Peyer's patch (tissue), 4 donors: ENCODE data around the gene ARID3B. TPM values are rescaled to one million over a fixed set of nuclear protein-coding genes. Genes with fewer than 3 reads are reported as not detected.

Source experiments
- DNase-seq, 3 donors: peaks; one replicate each; pipeline ENCODE4 v3.0.0-alpha.2; 2017 to 2019
- H3K27ac ChIP-seq, 4 donors: fragments of 200-600 bp; sonication (generic); one replicate each; pipeline ENCODE4 v1.5.1; 2016 to 2019
- H3K27me3 ChIP-seq, 2 donors: fragments of 200-600 bp; sonication (generic); one replicate each; pipeline ENCODE4 v1.5.1; 2019
- H3K36me3 ChIP-seq, 3 donors: fragments of 200-600 bp; sonication (generic); one replicate each; pipeline ENCODE4 v1.5.1; 2016 to 2019
- H3K4me1 ChIP-seq, 4 donors: fragments of 200-600 bp; sonication (generic); one replicate each; pipeline ENCODE4 v1.5.1; 2016 to 2019
- H3K4me3 ChIP-seq, 4 donors: fragments of 200-600 bp; sonication (generic); 1 replicate in 3 of 4; 2 replicates in 1 of 4; pipeline ENCODE4 v1.5.1; 2016 to 2019; ENCODE audit warnings: mild to moderate bottlenecking in 1 of 4
- H3K9me3 ChIP-seq, 4 donors: fragments of 200-600 bp; sonication (generic); one replicate each; pipeline ENCODE4 v1.5.1; 2016 to 2019; ENCODE audit warnings: mild to moderate bottlenecking in 1 of 4
- POLR2A ChIP-seq, 2 donors: fragments of 450-650 bp; IDR thresholded peaks; one replicate each; pipeline ENCODE4 v1.5.1; 2017; ENCODE audit warnings: antibody characterized with exemption in 2 of 2, mild to moderate bottlenecking in 2 of 2, moderate library complexity in 2 of 2
- total RNA-seq, 4 donors: library from RNA; depleted of rRNA; stranded (reverse); fragments of >200 nt; gene quantifications; one replicate each; pipeline ENCODE4 v1.1.0, GENCODE V29; 2016
- TF ChIP-seq, protein P1 (sequence below), 6 experiments: fragments of 450-650 bp in 4 of 6; fragments of 200-600 bp in 2 of 6; sonication (generic) in 1 of 6; IDR thresholded peaks; one replicate each; pipeline ENCODE4 v1.5.1; 2017 to 2019; ENCODE audit warnings: antibody characterized with exemption in 6 of 6, mild to moderate bottlenecking in 3 of 6, moderate library complexity in 1 of 6

The ARID3B gene
- total RNA-seq, 4 donors from 2014 or later: 10.9 to 29.4 (median 21.6) TPM

DNA sequence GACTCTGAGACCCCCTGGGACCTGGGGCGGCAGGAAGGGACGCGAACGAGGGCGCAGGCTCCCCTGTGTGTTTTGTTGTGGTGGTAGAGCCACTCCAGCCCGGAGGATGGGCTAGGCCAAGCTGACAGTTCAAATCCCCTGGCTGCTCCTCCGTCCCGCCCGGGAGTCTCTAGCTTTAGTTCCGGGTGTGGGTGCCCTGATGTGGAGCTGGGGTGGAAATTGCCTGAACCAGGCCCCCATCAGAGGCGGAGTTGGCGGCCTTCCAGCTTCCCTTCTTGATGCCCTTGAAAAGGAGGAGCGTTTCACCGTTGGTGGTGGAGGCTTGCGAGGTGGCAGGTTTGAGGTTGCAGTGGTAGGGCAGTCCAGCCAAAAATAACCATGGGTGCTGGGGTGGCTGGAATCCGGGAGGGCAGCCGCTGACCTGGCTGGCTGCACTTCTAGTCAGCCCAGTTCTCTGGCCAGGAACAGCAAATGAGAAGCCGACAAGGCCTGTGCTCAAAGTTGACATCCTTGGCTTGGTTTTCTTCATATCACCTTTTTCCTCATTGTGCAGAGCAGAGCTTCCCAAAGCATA, 75.4 kb downstream of the ARID3B start:
- Histone ChIP-seq H3K36me3 (peaks cover 0 to 25% (median 0%) of the 10 kb centered on the region in 3 donors), H3K4me1 (peaks cover 0 to 27% (median 11%) of the 10 kb centered on the region in 4 donors), H3K9me3 (no peaks in the 10 kb centered on the region), H3K27ac (peak overlapping the region; percentile 98 to 99 (median 98)), H3K4me3 (peak overlapping the region; percentile 71 to 98 (median 73)), H3K27me3 (no peaks in the 10 kb centered on the region)
- DNase-seq: peak; percentile 58 to 84 (median 79)
- TF ChIP-seq POLR2A (IDR thresholded peaks at IDR 0.05): peak; percentile 25 to 49
- TF ChIP-seq, protein P1, sequence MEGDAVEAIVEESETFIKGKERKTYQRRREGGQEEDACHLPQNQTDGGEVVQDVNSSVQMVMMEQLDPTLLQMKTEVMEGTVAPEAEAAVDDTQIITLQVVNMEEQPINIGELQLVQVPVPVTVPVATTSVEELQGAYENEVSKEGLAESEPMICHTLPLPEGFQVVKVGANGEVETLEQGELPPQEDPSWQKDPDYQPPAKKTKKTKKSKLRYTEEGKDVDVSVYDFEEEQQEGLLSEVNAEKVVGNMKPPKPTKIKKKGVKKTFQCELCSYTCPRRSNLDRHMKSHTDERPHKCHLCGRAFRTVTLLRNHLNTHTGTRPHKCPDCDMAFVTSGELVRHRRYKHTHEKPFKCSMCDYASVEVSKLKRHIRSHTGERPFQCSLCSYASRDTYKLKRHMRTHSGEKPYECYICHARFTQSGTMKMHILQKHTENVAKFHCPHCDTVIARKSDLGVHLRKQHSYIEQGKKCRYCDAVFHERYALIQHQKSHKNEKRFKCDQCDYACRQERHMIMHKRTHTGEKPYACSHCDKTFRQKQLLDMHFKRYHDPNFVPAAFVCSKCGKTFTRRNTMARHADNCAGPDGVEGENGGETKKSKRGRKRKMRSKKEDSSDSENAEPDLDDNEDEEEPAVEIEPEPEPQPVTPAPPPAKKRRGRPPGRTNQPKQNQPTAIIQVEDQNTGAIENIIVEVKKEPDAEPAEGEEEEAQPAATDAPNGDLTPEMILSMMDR (IDR thresholded peaks at IDR 0.05): no peak

- peak overlapping the region; percentile 98 to 99 (median 98) for H3K27ac ChIP-seq
- TF ChIP-seq, protein P1 (IDR thresholded peaks at IDR 0.05): no peak
- no peak for TF ChIP-seq POLR2A (IDR thresholded peaks at IDR 0.05)
- H3K4me3 ChIP-seq: peak overlapping the region; percentile 71 to 98 (median 73)
- no peaks in the 10 kb centered on the region for H3K27me3 ChIP-seq
- peaks cover 0 to 27% (median 11%) of the 10 kb centered on the region in 4 donors for H3K4me1 ChIP-seq
- no peaks in the 10 kb centered on the region for H3K9me3 ChIP-seq
- peaks cover 0 to 31% (median 0%) of the 10 kb centered on the region in 3 donors for H3K36me3 ChIP-seq
- no peak for DNase-seq
Observed at GRCh38 chr15:74616996-74617395, 76.0 kb downstream of the ARID3B start.

DNA sequence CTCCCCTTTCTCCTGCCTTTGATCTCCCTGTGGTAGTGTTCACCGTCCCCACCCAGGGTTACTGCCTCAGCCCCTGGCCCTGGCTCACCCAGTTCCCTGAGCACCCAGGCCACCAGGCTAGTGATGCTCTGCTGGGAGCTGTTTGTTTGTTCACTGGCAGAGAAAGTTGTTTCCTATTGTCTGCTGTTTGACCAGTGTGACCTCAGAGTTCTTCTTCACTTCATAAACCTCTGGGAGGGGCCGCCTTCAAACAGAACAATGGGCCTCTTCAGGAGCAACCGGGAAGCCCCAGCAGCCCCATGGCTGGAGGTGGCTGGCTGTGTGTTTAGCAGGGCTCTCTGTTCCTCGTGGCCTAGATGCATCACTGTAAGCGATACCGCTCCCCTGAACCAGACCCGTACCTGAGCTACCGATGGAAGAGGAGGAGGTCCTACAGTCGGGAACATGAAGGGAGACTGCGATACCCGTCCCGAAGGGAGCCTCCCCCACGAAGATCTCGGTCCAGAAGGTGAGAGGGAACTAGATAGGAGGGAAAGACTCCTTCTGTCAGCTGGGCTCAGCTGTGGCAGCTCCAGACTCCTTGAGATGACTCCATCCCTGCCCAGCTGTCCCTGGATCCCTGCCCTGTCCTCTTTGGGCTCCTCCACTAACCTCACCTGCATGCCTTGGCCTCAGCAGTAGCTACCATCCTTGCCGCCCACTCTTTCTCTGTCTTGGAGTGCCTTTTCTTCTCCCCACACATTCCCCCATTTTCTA, 78.0 kb downstream of the ARID3B start:
- H3K27me3 ChIP-seq: no peaks in the 10 kb centered on the region
- peaks cover 0 to 51% (median 0%) of the 10 kb centered on the region in 3 donors for H3K36me3 ChIP-seq
- H3K9me3 ChIP-seq: no peaks in the 10 kb centered on the region
- peaks cover 0 to 27% (median 11%) of the 10 kb centered on the region in 4 donors for H3K4me1 ChIP-seq
- H3K4me3 ChIP-seq: no peak overlapping the region
- TF ChIP-seq POLR2A (IDR thresholded peaks at IDR 0.05): no peak
- TF ChIP-seq, protein P1 (IDR thresholded peaks at IDR 0.05): no peak
- H3K27ac ChIP-seq: no peak overlapping the region
- DNase-seq: no peak

- H3K4me1 ChIP-seq: peaks cover 0 to 27% (median 11%) of the 10 kb centered on the region in 4 donors
- no peak overlapping the region for H3K27ac ChIP-seq
- H3K36me3 ChIP-seq: peaks cover 0 to 61% (median 0%) of the 10 kb centered on the region in 3 donors
- DNase-seq: no peak
- no peak overlapping the region for H3K4me3 ChIP-seq
- TF ChIP-seq POLR2A (IDR thresholded peaks at IDR 0.05): no peak
- TF ChIP-seq, protein P1 (IDR thresholded peaks at IDR 0.05): no peak
- H3K27me3 ChIP-seq: no peaks in the 10 kb centered on the region
- no peaks in the 10 kb centered on the region for H3K9me3 ChIP-seq
Observed at GRCh38 chr15:74619916-74620635, 79.1 kb downstream of the ARID3B start.

- Histone ChIP-seq H3K36me3 (peaks cover 0 to 70% (median 0%) of the 10 kb centered on the region in 3 donors), H3K4me1 (peaks cover 0 to 27% (median 11%) of the 10 kb centered on the region in 4 donors), H3K9me3 (no peaks in the 10 kb centered on the region), H3K27me3 (no peaks in the 10 kb centered on the region), H3K27ac (peak overlapping the region in 1 of 4 donors; percentile 21), H3K4me3 (no peak overlapping the region)
- TF ChIP-seq, protein P1 (IDR thresholded peaks at IDR 0.05): peak; percentile 65 to 97 (median 90)
- TF ChIP-seq POLR2A (IDR thresholded peaks at IDR 0.05): no peak
- peak; percentile 68 to 88 (median 78) for DNase-seq
Observed at GRCh38 chr15:74620636-74621545, 79.9 kb downstream of the ARID3B start.
